CD4-positive, alpha-beta T cell (primary cell): Measurements from ENCODE around the gene FGB. TPM values are rescaled to one million over a fixed set of nuclear protein-coding genes. Genes with fewer than 3 reads are reported as not detected.

ENCODE experiments used
- ATAC-seq: fragments of 200-7000 bp; cut with Tn5 transposase; one replicate; pipeline ENCODE4 v1.10.0; 2022; ENCODE audit warnings: mild to moderate bottlenecking; ENCODE audit not compliant: poor library complexity
- CTCF ChIA-PET: fragments of 350-600 bp; sonication (Branson Sonifier 250); formaldehyde crosslinking; loops from one replicate; lab custom pipeline; 2021; ENCODE audit warnings: antibody characterized with exemption, inconsistent platforms; lab: Charles Lee
- POLR2A ChIA-PET: fragments of 350-600 bp; sonication (Branson Sonifier 250); formaldehyde crosslinking; loops from one replicate; lab custom pipeline; 2021; ENCODE audit warnings: antibody characterized with exemption, inconsistent platforms; lab: Charles Lee
- DNase-seq, 14 experiments: peaks; one replicate each; pipeline ENCODE4 v3.0.0-alpha.2; 2013 to 2020; ENCODE audit warnings: mixed read lengths in 2 of 14
- H3K27ac ChIP-seq, 2 donors: one replicate each; pipeline versions ENCODE4 v1.5.1 to v1.7.0; 2013; ENCODE audit warnings: low read length in 2 of 2, low read depth in 1 of 2, mild to moderate bottlenecking in 1 of 2
- H3K27me3 ChIP-seq, 2 experiments: 1 replicate in 1 of 2; 2 replicates in 1 of 2; pipeline versions ENCODE4 v1.6.1 to v1.7.0; 2013; ENCODE audit warnings: low read length in 2 of 2, control low read depth in 1 of 2, mild to moderate bottlenecking in 1 of 2, moderate library complexity in 1 of 2; ENCODE audit not compliant: insufficient read depth in 2 of 2, control insufficient read depth in 1 of 2
- H3K36me3 ChIP-seq: one replicate; pipeline ENCODE4 v1.6.1; 2013; ENCODE audit warnings: low read length, control low read depth; ENCODE audit not compliant: insufficient read depth
- H3K4me1 ChIP-seq: one replicate; pipeline ENCODE4 v1.6.1; 2013; ENCODE audit warnings: low read length, control low read depth; ENCODE audit not compliant: insufficient read depth
- H3K4me3 ChIP-seq: one replicate; pipeline ENCODE4 v1.5.1; 2013; ENCODE audit warnings: mild to moderate bottlenecking, low read length, moderate library complexity
- H3K9me3 ChIP-seq, 2 experiments: 1 replicate in 1 of 2; 2 replicates in 1 of 2; pipeline versions ENCODE4 v1.6.1 to v1.7.0; 2013; ENCODE audit warnings: low read length in 2 of 2, mild to moderate bottlenecking in 2 of 2, control low read depth in 1 of 2, moderate library complexity in 1 of 2; ENCODE audit not compliant: control insufficient read depth in 1 of 2, insufficient read depth in 1 of 2
- H3K27ac Mint-ChIP-seq: one replicate; pipeline ENCODE4 v1.8.0; 2020; ENCODE audit warnings: mixed read lengths
- H3K27me3 Mint-ChIP-seq: one replicate; pipeline ENCODE4 v1.8.0; 2021; ENCODE audit warnings: mixed read lengths
- H3K36me3 Mint-ChIP-seq: one replicate; pipeline ENCODE4 v1.8.0; 2021; ENCODE audit warnings: low read depth, mixed read lengths
- H3K4me1 Mint-ChIP-seq: one replicate; pipeline ENCODE4 v1.8.0; 2021; ENCODE audit warnings: low read depth, mixed read lengths
- H3K4me3 Mint-ChIP-seq: one replicate; pipeline ENCODE4 v1.8.0; 2020; ENCODE audit warnings: mild to moderate bottlenecking, mixed read lengths
- H3K9me3 Mint-ChIP-seq: one replicate; pipeline ENCODE4 v1.8.0; 2020; ENCODE audit warnings: mixed read lengths
- intact Hi-C, 2 experiments: fragments of 100-400 bp; cut with DNase I in 1 of 2; cut with micrococcal nuclease in 1 of 2; formaldehyde crosslinking; loops; one replicate each; pipeline versions ENCODE4 v1.15.1 to v1.9.0; 2023 to 2025; cut with DNase I, micrococcal nuclease
- total RNA-seq, 174 experiments: library from RNA in 2 of 174; stranded (reverse) in 2 of 174; gene quantifications; one replicate each; pipeline ENCODE4 v1.2.3 and lab custom pipeline; 2021 to 2026
- TF ChIP-seq, protein P1 (sequence below): fragments of 200-600 bp; IDR thresholded peaks from one replicate; pipeline ENCODE4 v1.8.0; 2022; ENCODE audit warnings: antibody characterized with exemption, mild to moderate bottlenecking

The FGB gene
- total RNA-seq, 2 experiments from 2014 or later = not detected

DNA sequence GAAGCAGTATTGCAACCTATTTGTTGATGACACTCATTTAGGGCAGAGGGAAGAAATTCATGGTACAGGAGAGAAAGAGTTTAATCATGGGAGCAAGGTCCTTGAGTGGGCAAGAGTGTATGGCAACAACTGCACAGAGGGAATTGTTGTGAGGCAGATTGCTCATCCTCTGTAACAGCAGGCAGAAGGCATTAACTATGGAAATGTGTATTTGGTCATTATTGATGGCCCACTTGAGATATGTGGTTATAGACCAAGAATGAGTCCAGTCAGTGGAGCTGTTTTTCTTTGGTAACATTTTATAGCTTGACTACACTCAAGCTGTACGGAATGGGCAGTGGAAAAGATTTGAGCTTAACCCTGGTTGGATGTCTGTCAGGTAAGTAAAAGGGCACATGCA is 28.5 kb upstream of the FGB start:
- no peak overlapping the region for H3K4me3 Mint-ChIP-seq

DNA sequence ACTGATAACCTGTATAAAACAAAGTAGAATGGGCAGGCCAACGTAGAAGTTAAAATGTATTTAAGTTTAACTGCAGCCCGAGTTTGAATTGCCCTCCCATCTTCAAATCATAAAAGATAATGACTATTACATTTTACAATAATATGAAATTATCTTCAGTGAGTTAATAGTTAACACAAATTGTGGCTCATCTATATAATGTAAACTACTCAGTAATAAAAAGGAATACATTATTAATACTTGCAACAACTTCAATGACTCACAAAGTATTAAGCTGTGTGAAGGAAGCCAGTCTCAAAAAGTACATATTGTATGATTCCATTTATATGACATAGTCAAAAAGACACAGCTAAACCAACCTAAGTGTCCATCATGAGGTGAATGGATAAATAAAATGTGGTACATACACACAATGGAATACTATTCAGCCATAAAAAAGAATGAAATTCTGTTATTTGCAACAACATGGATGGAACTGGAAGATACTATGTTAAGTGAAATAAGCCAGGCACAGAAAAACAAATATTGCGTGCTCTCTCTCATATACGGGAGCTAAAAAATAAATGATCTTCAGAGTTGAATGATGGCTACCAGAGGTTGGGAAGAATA is 20.4 kb upstream of the FGB start:
- Mint-ChIP-seq H3K4me3 (no peak overlapping the region), H3K4me1 (peaks cover 15% of the 10 kb centered on the region), H3K27me3 (no peaks in the 10 kb centered on the region), H3K27ac (peak overlapping the region; percentile 4), H3K36me3 (peaks cover 94% of the 10 kb centered on the region), H3K9me3 (no peaks in the 10 kb centered on the region)
- TF ChIP-seq, protein P1, sequence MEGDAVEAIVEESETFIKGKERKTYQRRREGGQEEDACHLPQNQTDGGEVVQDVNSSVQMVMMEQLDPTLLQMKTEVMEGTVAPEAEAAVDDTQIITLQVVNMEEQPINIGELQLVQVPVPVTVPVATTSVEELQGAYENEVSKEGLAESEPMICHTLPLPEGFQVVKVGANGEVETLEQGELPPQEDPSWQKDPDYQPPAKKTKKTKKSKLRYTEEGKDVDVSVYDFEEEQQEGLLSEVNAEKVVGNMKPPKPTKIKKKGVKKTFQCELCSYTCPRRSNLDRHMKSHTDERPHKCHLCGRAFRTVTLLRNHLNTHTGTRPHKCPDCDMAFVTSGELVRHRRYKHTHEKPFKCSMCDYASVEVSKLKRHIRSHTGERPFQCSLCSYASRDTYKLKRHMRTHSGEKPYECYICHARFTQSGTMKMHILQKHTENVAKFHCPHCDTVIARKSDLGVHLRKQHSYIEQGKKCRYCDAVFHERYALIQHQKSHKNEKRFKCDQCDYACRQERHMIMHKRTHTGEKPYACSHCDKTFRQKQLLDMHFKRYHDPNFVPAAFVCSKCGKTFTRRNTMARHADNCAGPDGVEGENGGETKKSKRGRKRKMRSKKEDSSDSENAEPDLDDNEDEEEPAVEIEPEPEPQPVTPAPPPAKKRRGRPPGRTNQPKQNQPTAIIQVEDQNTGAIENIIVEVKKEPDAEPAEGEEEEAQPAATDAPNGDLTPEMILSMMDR = no peak
- no peaks in the 10 kb centered on the region for H3K27me3 ChIP-seq
- ChIA-PET CTCF (no interaction called here), POLR2A (no interaction called here)
- H3K27ac ChIP-seq = no peak overlapping the region
- no peak overlapping the region for H3K4me3 ChIP-seq
- ATAC-seq = no peak
- H3K4me1 ChIP-seq = no peaks in the 10 kb centered on the region
- intact Hi-C loops = no loop called here
- DNase-seq = no peak
- H3K9me3 ChIP-seq = no peaks in the 10 kb centered on the region
- H3K36me3 ChIP-seq = peaks cover 100% of the 10 kb centered on the region

More for the DNA sequence above, 28.5 kb upstream of the FGB start:
- ATAC-seq (no peak), DNase-seq (no peak)
- Mint-ChIP-seq H3K9me3 (no peaks in the 10 kb centered on the region), H3K27me3 (no peaks in the 10 kb centered on the region), H3K4me1 (no peaks in the 10 kb centered on the region), H3K36me3 (peaks cover 28% of the 10 kb centered on the region), H3K27ac (peak overlapping the region; percentile 18)
- H3K27ac ChIP-seq = no peak overlapping the region
- no peaks in the 10 kb centered on the region for H3K9me3 ChIP-seq
- ChIA-PET POLR2A (no interaction called here), CTCF (no interaction called here)
- intact Hi-C loops = no loop called here
- H3K36me3 ChIP-seq = peaks cover 34% of the 10 kb centered on the region
- H3K27me3 ChIP-seq = no peaks in the 10 kb centered on the region
- no peaks in the 10 kb centered on the region for H3K4me1 ChIP-seq
- H3K4me3 ChIP-seq = no peak overlapping the region
- TF ChIP-seq, protein P1 = no peak

DNA sequence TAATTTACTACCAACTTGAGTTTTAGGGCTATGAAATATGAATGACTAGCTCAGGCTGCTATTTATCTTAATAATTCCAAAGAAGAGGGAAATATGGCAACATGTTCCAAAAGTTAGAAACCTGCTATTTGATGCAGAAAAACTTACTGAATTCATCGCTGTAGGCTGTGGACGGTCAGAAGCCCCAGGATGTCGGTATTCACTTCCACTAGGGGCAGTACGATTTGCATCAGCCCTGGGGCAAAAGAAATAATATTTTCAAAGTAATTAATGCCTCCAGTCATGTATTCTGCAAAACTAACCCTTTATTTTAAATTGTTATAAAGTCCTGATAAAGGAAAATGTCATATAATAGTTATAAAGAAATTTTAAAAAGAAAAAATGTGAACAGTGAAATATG is 17.1 kb upstream of the FGB start:
- TF ChIP-seq, protein P1 = no peak
- Histone ChIP-seq H3K9me3 (no peaks in the 10 kb centered on the region), H3K27ac (no peak overlapping the region), H3K27me3 (no peaks in the 10 kb centered on the region), H3K36me3 (peaks cover 74% of the 10 kb centered on the region), H3K4me1 (peaks cover 13% of the 10 kb centered on the region), H3K4me3 (no peak overlapping the region)
- H3K4me1 Mint-ChIP-seq = peaks cover 38% of the 10 kb centered on the region
- no peak overlapping the region for H3K4me3 Mint-ChIP-seq
- no peak overlapping the region for H3K27ac Mint-ChIP-seq
- DNase-seq (no peak), ATAC-seq (no peak)
- peaks cover 90% of the 10 kb centered on the region for H3K36me3 Mint-ChIP-seq
- intact Hi-C loops = no loop called here
- no peaks in the 10 kb centered on the region for H3K9me3 Mint-ChIP-seq
- ChIA-PET CTCF (no interaction called here), POLR2A (no interaction called here)
- no peaks in the 10 kb centered on the region for H3K27me3 Mint-ChIP-seq
